Activated T-cell treated with anti-CD3 and anti-CD28 coated beads, Interleukin-2, amount 50 U/mL, for 72 hours (primary cell): ENCODE data around the gene CBX4. TPM values are rescaled to one million over a fixed set of nuclear protein-coding genes. Genes with fewer than 3 reads are reported as not detected.

Experiments
- ATAC-seq, 2 donors: fragments of 150-1000 bp; cut with Tn5 transposase; replicated peaks in 1 of 2; 2 replicates each; pipeline ENCODE4 v1.10.0; 2021; ENCODE audit warnings: moderate library complexity in 2 of 2, mild to moderate bottlenecking in 1 of 2
- DNase-seq, 2 donors: peaks; one replicate each; pipeline ENCODE4 v3.0.0; 2021 to 2022; ENCODE audit warnings: mixed read lengths in 1 of 2
- H3K27ac Mint-ChIP-seq: one replicate; pipeline ENCODE4 v1.8.0; 2022; ENCODE audit warnings: mild to moderate bottlenecking, moderate library complexity, mixed read lengths
- H3K27me3 Mint-ChIP-seq: one replicate; pipeline ENCODE4 v1.8.0; 2022; ENCODE audit warnings: low read depth, mixed read lengths
- H3K36me3 Mint-ChIP-seq, 2 donors: one replicate each; pipeline ENCODE4 v1.8.0; 2022; ENCODE audit warnings: mixed read lengths in 2 of 2, mild to moderate bottlenecking in 1 of 2; ENCODE audit not compliant: insufficient read depth in 2 of 2
- H3K4me1 Mint-ChIP-seq: one replicate; pipeline ENCODE4 v1.8.0; 2022; ENCODE audit warnings: low read depth, mixed read lengths
- H3K4me3 Mint-ChIP-seq, 2 donors: one replicate each; pipeline ENCODE4 v1.8.0; 2022; ENCODE audit warnings: mild to moderate bottlenecking in 2 of 2, mixed read lengths in 2 of 2, moderate library complexity in 2 of 2
- H3K9me3 Mint-ChIP-seq, 2 donors: one replicate each; pipeline ENCODE4 v1.8.0; 2022; ENCODE audit warnings: mixed read lengths in 2 of 2
- total RNA-seq, 2 donors: library from RNA; stranded (reverse); gene quantifications; one replicate each; pipeline ENCODE4 v1.2.3, GENCODE V29; 2022

The CBX4 gene
- total RNA-seq, 2 donors from 2014 or later = 38.3 to 45.8 TPM

DNA sequence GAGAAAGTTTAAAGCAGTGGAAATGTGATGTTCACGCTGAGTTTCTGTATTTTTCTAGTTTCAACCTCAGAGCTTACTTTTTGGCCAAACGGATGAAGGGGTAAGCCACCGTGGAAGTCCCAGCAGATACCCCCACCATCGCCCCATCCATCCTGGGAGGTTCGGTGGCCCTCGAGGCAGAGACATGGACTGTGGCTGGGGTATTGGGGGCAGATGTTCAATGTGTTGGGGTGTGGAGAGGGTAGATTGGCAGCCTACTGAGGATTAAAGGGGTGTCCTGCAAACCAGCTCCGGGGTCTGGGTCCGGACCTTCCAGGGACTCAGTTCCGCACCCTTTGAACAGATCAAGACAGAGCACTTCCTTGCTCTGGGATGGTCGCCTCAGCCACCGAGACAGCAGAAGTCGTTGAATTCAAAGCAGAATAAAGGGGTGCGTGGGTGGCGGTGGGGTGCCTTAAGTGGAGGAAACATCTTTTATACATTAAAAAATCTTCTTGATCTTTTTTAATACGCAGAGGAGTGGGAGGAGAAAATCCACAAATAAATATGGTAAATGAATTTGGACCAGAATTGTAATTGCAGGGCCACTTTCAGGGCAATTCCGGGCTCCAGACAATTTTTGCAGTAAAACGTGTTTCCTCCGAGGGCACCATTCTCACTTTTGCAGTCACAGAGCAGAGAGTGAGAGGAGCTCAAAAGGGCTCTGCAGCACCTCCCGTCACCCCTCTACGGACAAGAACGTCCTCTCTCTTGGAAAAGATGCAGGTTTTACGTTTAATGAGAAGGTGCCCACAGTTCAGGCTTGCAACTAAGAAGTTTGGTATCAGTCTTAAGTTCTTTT lies 34.2 kb downstream of the CBX4 start:
- H3K4me1 Mint-ChIP-seq = peaks cover 53% of the 10 kb centered on the region
- DNase-seq = peak in 1 of 2 donors; percentile 48
- peaks cover 73% of the 10 kb centered on the region for H3K27me3 Mint-ChIP-seq
- H3K4me3 Mint-ChIP-seq = peak overlapping the region; percentile 80 to 92
- peaks cover 0 to 3% of the 10 kb centered on the region in 2 donors for H3K9me3 Mint-ChIP-seq
- H3K27ac Mint-ChIP-seq = no peak overlapping the region
- peaks cover 5% of the 10 kb centered on the region in 2 donors for H3K36me3 Mint-ChIP-seq
- no peak for ATAC-seq

DNA sequence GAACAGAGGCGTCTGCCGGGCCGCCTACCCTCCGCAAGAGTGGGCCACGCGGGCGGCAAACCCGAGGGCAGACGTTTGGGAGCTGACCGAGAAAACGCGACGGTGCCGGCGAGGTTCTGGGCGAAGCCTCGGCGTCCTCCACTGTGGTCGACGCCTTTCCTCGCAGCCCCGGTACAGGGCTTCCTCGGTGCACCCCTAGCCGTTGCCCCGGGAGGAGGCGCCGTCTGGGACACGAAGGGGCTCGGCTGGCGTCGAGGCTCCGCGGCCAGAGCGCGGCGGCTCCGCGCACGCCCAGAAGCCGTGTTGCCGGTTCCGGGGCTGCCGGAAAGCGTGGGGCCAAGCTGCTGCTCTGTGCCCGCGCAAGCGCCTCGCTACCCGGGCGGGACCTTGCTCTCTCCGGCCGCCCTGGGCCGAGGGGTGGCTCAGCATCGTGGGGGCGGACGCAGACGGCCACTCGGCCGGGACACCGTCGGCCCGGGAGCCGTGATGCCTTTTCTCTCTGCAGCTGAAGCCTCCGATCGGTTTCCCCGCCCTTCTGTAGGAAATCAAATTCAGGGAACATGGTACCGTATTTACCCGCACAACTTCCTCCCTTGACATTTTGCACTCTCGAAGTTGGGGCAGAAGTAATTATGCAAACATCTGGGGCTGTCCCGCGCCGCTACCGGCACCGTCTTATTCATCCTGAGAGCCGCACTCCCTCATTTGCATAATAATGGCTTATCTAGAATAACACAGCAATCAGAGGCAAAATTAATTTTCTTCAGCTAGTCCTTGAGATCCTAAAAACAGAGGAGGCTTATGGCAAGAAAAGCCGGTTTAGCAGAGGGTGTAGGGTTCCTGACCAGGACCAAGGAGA lies 35.0 kb downstream of the CBX4 start:
- H3K27ac Mint-ChIP-seq = peak overlapping the region; percentile 72
- DNase-seq (peak; percentile 84 to 86), ATAC-seq (peak; percentile 82)
- H3K4me1 Mint-ChIP-seq = peaks cover 59% of the 10 kb centered on the region
- peak overlapping the region; percentile 80 to 92 for H3K4me3 Mint-ChIP-seq
- H3K27me3 Mint-ChIP-seq = peaks cover 78% of the 10 kb centered on the region
- peaks cover 5 to 8% of the 10 kb centered on the region in 2 donors for H3K36me3 Mint-ChIP-seq
- H3K9me3 Mint-ChIP-seq = peaks cover 0 to 3% of the 10 kb centered on the region in 2 donors

DNA sequence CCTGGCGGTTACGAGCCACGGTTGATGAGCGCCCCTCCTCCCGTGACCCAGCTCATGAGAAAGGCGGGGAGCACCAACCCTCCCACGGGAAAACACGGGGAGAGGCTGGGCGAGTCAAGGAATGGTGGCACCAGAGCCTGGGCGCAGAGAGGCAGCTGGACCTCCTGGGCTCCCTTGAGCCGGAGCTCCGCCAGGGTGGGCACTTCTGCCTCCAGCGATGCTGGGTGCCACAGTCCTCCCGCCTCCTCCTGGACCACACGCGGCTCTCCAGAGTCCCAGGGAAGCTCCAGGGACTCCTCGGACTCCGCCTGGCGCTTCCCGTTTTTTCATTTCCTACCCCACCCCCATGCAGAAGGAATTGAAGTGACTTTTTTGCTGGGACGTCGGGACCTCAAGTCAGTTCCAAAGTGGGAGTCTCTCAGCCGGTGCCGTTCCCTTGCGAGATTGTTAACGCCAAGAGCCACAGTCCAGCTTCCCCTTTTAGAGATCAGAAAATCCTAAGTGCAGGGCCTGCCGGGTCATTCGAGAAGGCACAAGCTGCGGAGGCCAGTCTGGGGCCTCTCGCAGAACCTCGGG lies 35.7 kb downstream of the CBX4 start:
- Mint-ChIP-seq H3K9me3 (peaks cover 0 to 3% of the 10 kb centered on the region in 2 donors), H3K4me1 (peaks cover 60% of the 10 kb centered on the region), H3K36me3 (peaks cover 5 to 8% of the 10 kb centered on the region in 2 donors), H3K4me3 (peak overlapping the region; percentile 68 to 80), H3K27ac (peak overlapping the region; percentile 59), H3K27me3 (peaks cover 76% of the 10 kb centered on the region)
- DNase-seq (no peak), ATAC-seq (no peak)

DNA sequence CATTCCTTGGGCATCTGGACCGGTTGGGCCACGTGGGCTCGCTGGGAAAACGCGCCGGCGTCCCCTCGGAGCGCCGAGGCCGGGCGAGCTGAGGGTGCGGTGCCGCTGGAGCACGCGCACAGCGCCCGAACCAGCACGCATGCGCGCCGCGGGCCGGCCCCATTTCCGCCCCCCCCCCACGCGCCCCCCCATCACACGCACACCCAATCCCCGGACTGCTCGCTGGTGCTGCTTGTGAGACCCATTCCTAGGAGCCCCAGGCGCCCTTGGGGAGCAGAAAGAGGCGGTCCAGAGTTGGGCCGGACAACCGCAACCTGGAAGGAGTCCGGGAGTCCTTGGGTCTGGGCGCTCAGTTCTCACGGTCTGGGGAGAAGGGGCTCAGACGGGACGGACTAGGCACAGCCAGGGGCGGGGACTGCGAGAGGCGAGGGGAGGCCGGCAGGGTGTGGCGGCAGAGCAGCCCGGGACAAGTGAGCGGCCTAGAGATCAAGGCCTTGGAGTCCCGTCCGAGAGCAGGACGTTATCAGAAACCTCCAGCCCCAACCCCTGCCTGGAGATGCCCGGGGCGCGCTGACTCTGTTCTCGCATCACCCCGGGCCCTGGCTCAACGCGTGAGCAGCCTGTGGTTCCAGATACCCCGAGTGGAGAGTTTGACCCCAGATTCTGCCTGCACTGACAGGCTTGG lies 36.4 kb downstream of the CBX4 start:
- Mint-ChIP-seq H3K27me3 (peaks cover 74% of the 10 kb centered on the region), H3K27ac (no peak overlapping the region), H3K4me1 (peaks cover 59% of the 10 kb centered on the region), H3K36me3 (peaks cover 5 to 10% of the 10 kb centered on the region in 2 donors), H3K9me3 (peaks cover 0 to 3% of the 10 kb centered on the region in 2 donors), H3K4me3 (peak overlapping the region in 1 of 2 donors; percentile 80)
- ATAC-seq (no peak), DNase-seq (no peak)

DNA sequence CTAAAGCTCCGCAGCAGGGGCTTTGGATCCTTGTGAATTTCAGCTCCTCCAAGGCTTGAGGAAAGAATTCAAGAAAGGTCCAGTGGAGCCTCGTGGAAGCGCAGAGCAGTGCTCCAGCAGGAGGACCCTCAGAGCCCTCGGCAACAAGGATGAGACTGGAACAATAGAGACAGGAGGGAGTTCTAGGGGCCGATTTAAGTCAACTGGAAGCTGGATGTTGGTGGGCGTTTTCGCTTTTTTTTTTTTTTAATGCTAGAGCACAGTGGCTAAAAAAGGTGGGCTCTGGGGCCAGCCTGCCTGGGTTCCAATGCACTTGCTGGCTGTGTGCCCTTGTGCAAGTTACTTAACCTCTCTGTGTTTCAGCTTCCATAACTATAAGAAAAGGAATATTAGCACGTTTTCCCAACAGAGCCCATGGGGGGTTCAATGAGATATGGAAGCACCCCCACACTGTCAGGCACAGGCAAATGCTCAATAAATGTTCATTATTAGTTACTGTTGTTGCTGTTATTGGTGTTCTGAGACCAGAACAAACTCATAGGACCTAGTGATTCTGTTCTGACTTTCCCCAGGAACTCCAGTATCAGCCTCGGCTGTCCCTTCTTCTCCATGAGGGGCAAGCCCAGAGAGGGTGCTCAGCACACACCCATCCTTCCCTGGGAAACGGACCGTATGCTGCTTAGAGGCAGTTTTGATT lies 37.1 kb downstream of the CBX4 start:
- peaks cover 0 to 3% of the 10 kb centered on the region in 2 donors for H3K9me3 Mint-ChIP-seq
- DNase-seq = no peak
- H3K4me1 Mint-ChIP-seq = peaks cover 59% of the 10 kb centered on the region
- peaks cover 67% of the 10 kb centered on the region for H3K27me3 Mint-ChIP-seq
- peak overlapping the region; percentile 36 for H3K27ac Mint-ChIP-seq
- ATAC-seq = no peak
- H3K4me3 Mint-ChIP-seq = peak overlapping the region; percentile 36 to 55
- H3K36me3 Mint-ChIP-seq = peaks cover 5 to 10% of the 10 kb centered on the region in 2 donors

DNA sequence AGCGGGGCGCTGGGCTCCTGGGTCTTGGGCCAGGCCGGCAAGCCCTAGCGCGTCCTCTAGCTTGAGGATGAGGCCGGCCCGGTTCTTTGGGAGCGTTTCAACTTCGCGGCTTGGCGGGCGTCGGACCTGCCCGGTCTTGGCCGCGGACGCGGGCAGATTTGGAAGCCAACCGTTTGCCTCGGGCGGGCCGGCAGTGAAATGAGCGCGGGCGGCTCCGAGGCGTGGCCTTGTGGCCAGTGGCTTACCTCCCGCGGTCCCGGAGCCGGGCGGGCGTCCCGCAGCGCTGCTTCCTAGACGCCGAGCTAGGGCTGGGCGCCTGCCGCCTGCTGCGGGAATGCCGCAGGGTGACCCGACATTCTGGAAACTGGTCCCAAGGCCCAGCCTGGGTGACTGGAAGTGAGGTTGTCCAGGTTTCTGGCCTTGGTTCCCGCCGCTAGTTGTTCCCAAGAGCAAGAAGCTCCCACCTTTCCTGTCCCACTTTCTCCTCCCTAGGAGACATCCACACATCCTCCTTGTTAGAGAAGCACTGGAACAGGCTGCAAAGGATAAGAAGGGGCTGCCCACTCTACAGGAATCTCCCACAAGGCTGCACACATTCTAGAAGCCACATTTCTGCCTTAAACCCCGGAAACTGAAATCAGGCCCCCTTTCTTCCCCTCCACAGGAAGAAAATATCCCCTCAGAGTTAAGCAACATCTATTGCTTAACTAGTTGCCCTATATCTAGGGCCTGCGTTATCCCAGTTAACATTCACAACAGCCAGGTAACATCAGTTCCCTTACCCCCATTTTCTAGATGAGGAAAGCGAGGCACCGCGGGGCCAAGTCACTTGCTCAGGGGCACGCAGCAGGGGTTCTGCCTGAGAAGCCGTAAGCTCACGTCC lies 37.8 kb downstream of the CBX4 start:
- no peak for ATAC-seq
- Mint-ChIP-seq H3K27ac (peak overlapping the region; percentile 36), H3K27me3 (peaks cover 59% of the 10 kb centered on the region), H3K4me1 (peaks cover 55% of the 10 kb centered on the region), H3K4me3 (peak overlapping the region; percentile 55 to 86), H3K36me3 (peaks cover 5 to 12% of the 10 kb centered on the region in 2 donors), H3K9me3 (peaks cover 0 to 3% of the 10 kb centered on the region in 2 donors)
- no peak for DNase-seq

DNA sequence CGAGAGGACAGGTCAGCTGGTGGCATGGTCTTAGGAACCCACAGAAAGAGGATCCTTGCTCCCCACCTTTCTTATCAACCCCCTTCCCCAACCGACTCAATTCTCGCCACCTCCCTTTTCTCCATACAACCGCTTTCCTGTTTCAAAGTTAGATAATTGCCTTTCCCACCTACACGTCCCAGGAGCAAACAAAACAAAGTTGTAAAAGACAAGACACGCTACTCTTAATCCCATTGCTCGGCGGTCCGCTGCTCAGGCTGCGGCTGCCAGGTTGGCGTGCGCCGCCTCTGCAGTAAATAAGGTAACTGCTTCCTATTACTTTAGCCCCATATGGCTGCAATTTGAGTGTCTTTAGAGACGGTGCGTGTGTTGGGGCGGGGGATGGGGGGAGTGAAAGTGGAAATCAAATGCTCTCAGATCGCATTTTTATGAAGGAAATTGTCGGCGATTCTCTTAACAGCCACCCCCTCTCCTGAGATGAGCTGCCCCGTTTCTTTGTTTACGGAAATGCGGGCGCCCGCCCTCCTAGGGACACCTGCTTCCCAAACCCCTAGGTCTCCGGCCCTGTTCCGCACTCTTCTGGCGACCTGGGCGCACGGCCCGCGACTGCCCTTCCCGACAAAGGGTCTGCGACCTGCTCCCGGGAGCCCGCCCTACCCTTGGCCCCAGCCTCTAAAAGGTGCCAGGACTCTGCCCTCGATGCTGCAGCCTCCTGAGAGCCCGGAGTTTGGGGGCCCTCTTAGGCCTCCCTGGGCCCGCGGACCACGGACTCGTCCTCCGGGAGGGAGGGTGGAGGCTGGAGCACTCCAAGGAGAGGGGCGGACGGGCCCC lies 38.7 kb downstream of the CBX4 start:
- peaks cover 5 to 12% of the 10 kb centered on the region in 2 donors for H3K36me3 Mint-ChIP-seq
- peaks cover 50% of the 10 kb centered on the region for H3K27me3 Mint-ChIP-seq
- peak overlapping the region; percentile 79 to 86 for H3K4me3 Mint-ChIP-seq
- H3K27ac Mint-ChIP-seq = peak overlapping the region; percentile 60
- peaks cover 55% of the 10 kb centered on the region for H3K4me1 Mint-ChIP-seq
- ATAC-seq = no peak
- DNase-seq = peak; percentile 71 to 73
- peaks cover 0 to 3% of the 10 kb centered on the region in 2 donors for H3K9me3 Mint-ChIP-seq

DNA sequence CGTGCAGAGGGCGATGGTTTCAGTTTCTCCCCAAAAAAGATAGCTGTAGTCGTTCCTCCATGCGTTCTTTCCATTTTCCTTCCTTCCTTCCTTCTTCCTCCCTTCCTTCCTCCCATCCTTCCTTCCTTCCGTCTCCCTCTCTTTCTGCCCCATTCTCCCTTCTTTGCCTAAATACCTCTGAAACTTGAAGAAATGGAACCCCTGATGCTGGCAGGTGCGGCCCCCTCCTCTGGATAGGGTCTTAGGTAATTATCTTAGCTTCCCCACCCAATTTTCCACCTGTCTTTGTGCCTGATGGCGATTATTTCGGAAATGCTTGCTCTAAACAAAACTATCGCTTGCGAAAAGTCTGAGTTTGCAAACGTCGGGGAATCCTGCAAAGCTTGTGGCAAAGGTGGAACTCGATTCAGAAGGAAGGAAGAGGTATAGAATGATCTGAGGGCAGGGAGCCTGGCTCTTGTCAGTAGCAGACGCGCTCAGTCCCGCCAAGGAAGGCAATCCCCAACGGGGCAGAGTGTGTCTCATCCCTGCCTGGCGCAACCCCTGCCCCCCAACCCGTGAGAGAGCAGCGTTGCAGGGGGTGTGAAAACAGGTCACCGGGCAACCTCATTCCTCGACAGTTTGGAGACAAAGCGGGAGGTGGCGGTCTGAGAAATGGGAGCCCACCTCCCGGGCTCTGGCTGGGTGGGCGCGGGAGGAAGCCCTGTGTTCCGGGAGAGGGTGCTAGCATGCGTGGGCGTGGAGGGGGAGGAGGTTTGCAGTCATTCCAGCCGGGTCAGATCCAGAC lies 39.5 kb downstream of the CBX4 start:
- Mint-ChIP-seq H3K27ac (peak overlapping the region; percentile 6), H3K9me3 (peaks cover 0 to 3% of the 10 kb centered on the region in 2 donors)
- no peak for DNase-seq

DNA sequence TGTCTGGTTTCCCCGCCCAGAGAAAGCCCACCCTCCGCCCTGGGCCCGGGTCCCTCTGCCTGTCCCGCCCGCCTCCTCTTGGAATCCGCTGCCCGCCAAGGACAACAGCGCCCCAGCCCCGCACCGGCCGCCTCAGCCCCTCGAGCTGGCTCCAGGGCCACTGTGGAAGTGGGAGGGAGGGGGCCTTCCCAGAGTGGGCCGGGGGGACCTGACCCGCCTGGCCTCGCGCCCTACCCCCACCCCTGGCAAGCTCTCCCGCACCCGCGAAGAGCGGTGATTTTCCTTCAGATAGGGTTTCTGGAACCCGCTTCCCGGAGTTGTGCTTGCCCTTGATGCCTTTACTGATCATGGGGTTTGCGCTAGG lies 40.1 kb downstream of the CBX4 start:
- peaks cover 42% of the 10 kb centered on the region for H3K4me1 Mint-ChIP-seq
- no peak for ATAC-seq
- H3K27me3 Mint-ChIP-seq = peaks cover 40% of the 10 kb centered on the region
- DNase-seq = no peak
- H3K9me3 Mint-ChIP-seq = no peaks in the 10 kb centered on the region
- peak overlapping the region; percentile 79 to 86 for H3K4me3 Mint-ChIP-seq
- peaks cover 4 to 9% of the 10 kb centered on the region in 2 donors for H3K36me3 Mint-ChIP-seq
- peak overlapping the region; percentile 6 for H3K27ac Mint-ChIP-seq

More for the DNA sequence above, 39.5 kb downstream of the CBX4 start:
- peaks cover 47% of the 10 kb centered on the region for H3K4me1 Mint-ChIP-seq
- peak overlapping the region; percentile 79 to 86 for H3K4me3 Mint-ChIP-seq
- ATAC-seq = no peak
- H3K36me3 Mint-ChIP-seq = peaks cover 5 to 12% of the 10 kb centered on the region in 2 donors
- H3K27me3 Mint-ChIP-seq = peaks cover 42% of the 10 kb centered on the region
